ENCODE measurements around the gene ERBB2. TPM values are rescaled to one million over a fixed set of nuclear protein-coding genes. Genes with fewer than 3 reads are reported as not detected.

The ERBB2 gene
- total and polyA plus RNA-seq, 9 of the 15 experiments (the other 6 are each of a cell fraction or from before 2014, with no cell fraction given) = 0.74 to 5.6 (median 3.3) TPM

DNA sequence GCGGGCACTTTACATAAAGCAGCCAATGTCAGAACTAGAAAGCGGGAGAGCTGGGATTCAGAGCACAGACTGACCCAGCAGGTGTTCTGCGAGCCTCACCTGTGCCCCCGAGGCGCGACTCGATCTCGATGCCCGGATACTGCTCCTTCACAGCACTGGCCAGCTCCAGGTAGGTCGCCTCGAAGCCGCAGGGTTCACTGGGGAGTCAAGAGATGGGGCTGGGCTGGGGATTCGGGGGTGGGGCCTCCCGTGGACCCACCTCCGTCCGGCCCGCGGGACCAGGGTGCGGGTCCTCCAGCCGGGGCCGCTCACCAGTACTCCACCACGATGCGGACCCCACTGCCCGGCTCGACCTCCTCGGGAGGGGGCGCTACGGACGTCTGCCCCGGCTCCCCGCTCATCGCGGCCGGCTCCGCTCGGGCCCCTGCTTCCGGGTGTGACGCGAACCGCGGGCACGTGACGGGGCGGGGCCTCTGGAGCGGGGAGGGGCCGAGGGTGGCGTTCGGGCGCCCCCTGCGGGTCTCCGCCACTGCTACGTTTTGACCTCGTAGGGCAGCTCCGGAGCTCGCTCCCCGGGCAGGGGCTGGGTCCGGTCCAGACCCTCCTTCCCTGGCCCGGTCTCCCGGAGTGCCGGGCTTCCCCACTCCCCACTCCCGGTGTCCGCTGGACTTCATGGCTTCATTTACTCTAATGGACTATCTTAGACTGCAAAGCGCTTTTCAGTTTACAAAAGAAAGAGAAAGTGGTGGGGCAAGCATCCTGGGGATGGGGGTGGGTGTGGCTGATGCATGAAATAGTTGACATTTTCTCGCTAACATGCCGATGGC is 30.4 kb downstream of the ERBB2 start, which contains the start of gene MIEN1 (continued):
- TF ChIP-seq TOE1 (IDR thresholded peaks at IDR 0.05; ENCODE audit: borderline replicate concordance) (peak; percentile 88; the same call in 1 of the 2 replicates), TOE1 (CRISPR knock-in tag; IDR thresholded peaks at IDR 0.05; ENCODE audit: borderline replicate concordance, low read depth) (no peak), CXXC5 (CRISPR knock-in tag; IDR thresholded peaks at IDR 0.05) (peak; percentile 84), POLR2B (IDR thresholded peaks at IDR 0.05; ENCODE audit: low read depth, partially characterized antibody) (peak; percentile 70), NONO (IDR thresholded peaks at IDR 0.05; ENCODE audit: low read depth in 2 of 2, low read length in 1 of 2) (peak in 1 of 2 experiments; percentile 63; a peak in 2 of 4 replicates), NRF1 (conservative IDR thresholded peaks at IDR 0.05 in 1 of 2, IDR thresholded peaks at IDR 0.05 in 1 of 2) (0 out of 4 replicates have a peak, but pooled peaks have one; percentile 19 to 33), GABPA (tag; conservative IDR thresholded peaks at IDR 0.05; ENCODE audit: low read depth) (peak; percentile 71), BRCA1 (IDR thresholded peaks at IDR 0.05) (no peak), BRCA1 (CRISPR knock-in tag; IDR thresholded peaks at IDR 0.05) (no peak)
- TF ChIP-seq, protein P1, sequence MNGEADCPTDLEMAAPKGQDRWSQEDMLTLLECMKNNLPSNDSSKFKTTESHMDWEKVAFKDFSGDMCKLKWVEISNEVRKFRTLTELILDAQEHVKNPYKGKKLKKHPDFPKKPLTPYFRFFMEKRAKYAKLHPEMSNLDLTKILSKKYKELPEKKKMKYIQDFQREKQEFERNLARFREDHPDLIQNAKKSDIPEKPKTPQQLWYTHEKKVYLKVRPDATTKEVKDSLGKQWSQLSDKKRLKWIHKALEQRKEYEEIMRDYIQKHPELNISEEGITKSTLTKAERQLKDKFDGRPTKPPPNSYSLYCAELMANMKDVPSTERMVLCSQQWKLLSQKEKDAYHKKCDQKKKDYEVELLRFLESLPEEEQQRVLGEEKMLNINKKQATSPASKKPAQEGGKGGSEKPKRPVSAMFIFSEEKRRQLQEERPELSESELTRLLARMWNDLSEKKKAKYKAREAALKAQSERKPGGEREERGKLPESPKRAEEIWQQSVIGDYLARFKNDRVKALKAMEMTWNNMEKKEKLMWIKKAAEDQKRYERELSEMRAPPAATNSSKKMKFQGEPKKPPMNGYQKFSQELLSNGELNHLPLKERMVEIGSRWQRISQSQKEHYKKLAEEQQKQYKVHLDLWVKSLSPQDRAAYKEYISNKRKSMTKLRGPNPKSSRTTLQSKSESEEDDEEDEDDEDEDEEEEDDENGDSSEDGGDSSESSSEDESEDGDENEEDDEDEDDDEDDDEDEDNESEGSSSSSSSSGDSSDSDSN (IDR thresholded peaks at IDR 0.05; ENCODE audit: borderline replicate concordance in 1 of 2, low read depth in 2 of 2, low read length in 2 of 2) = peak; percentile 22 to 60; a peak in 1 of 4 replicates
- TF ChIP-seq, protein P2, sequence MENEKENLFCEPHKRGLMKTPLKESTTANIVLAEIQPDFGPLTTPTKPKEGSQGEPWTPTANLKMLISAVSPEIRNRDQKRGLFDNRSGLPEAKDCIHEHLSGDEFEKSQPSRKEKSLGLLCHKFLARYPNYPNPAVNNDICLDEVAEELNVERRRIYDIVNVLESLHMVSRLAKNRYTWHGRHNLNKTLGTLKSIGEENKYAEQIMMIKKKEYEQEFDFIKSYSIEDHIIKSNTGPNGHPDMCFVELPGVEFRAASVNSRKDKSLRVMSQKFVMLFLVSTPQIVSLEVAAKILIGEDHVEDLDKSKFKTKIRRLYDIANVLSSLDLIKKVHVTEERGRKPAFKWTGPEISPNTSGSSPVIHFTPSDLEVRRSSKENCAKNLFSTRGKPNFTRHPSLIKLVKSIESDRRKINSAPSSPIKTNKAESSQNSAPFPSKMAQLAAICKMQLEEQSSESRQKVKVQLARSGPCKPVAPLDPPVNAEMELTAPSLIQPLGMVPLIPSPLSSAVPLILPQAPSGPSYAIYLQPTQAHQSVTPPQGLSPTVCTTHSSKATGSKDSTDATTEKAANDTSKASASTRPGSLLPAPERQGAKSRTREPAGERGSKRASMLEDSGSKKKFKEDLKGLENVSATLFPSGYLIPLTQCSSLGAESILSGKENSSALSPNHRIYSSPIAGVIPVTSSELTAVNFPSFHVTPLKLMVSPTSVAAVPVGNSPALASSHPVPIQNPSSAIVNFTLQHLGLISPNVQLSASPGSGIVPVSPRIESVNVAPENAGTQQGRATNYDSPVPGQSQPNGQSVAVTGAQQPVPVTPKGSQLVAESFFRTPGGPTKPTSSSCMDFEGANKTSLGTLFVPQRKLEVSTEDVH (IDR thresholded peaks at IDR 0.05; ENCODE audit: low read depth, partially characterized antibody) = peak; percentile 72
- TF ChIP-seq, protein P3, sequence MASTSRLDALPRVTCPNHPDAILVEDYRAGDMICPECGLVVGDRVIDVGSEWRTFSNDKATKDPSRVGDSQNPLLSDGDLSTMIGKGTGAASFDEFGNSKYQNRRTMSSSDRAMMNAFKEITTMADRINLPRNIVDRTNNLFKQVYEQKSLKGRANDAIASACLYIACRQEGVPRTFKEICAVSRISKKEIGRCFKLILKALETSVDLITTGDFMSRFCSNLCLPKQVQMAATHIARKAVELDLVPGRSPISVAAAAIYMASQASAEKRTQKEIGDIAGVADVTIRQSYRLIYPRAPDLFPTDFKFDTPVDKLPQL (IDR thresholded peaks at IDR 0.05; ENCODE audit: extremely low read depth, insufficient read length) = no peak
- TF ChIP-seq, protein P4, sequence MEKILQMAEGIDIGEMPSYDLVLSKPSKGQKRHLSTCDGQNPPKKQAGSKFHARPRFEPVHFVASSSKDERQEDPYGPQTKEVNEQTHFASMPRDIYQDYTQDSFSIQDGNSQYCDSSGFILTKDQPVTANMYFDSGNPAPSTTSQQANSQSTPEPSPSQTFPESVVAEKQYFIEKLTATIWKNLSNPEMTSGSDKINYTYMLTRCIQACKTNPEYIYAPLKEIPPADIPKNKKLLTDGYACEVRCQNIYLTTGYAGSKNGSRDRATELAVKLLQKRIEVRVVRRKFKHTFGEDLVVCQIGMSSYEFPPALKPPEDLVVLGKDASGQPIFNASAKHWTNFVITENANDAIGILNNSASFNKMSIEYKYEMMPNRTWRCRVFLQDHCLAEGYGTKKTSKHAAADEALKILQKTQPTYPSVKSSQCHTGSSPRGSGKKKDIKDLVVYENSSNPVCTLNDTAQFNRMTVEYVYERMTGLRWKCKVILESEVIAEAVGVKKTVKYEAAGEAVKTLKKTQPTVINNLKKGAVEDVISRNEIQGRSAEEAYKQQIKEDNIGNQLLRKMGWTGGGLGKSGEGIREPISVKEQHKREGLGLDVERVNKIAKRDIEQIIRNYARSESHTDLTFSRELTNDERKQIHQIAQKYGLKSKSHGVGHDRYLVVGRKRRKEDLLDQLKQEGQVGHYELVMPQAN (IDR thresholded peaks at IDR 0.05; ENCODE audit: borderline replicate concordance) = peak; percentile 59
- TF ChIP-seq, protein P5, sequence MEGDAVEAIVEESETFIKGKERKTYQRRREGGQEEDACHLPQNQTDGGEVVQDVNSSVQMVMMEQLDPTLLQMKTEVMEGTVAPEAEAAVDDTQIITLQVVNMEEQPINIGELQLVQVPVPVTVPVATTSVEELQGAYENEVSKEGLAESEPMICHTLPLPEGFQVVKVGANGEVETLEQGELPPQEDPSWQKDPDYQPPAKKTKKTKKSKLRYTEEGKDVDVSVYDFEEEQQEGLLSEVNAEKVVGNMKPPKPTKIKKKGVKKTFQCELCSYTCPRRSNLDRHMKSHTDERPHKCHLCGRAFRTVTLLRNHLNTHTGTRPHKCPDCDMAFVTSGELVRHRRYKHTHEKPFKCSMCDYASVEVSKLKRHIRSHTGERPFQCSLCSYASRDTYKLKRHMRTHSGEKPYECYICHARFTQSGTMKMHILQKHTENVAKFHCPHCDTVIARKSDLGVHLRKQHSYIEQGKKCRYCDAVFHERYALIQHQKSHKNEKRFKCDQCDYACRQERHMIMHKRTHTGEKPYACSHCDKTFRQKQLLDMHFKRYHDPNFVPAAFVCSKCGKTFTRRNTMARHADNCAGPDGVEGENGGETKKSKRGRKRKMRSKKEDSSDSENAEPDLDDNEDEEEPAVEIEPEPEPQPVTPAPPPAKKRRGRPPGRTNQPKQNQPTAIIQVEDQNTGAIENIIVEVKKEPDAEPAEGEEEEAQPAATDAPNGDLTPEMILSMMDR (IDR thresholded peaks at IDR 0.05 in 2 of 3, conservative IDR thresholded peaks at IDR 0.05 in 1 of 3; ENCODE audit: insufficient read depth in 2 of 3, low read depth in 1 of 3, low read length in 3 of 3) = peak; percentile 80 to 92 (median 85)
